Measurements from ENCODE around the gene APH1A.
"Not testable (repeated sequence)": the region's sequence is repeated elsewhere in the genome, so short reads cannot be mapped to it uniquely, and the experiment has no call there.

The APH1A gene

DNA sequence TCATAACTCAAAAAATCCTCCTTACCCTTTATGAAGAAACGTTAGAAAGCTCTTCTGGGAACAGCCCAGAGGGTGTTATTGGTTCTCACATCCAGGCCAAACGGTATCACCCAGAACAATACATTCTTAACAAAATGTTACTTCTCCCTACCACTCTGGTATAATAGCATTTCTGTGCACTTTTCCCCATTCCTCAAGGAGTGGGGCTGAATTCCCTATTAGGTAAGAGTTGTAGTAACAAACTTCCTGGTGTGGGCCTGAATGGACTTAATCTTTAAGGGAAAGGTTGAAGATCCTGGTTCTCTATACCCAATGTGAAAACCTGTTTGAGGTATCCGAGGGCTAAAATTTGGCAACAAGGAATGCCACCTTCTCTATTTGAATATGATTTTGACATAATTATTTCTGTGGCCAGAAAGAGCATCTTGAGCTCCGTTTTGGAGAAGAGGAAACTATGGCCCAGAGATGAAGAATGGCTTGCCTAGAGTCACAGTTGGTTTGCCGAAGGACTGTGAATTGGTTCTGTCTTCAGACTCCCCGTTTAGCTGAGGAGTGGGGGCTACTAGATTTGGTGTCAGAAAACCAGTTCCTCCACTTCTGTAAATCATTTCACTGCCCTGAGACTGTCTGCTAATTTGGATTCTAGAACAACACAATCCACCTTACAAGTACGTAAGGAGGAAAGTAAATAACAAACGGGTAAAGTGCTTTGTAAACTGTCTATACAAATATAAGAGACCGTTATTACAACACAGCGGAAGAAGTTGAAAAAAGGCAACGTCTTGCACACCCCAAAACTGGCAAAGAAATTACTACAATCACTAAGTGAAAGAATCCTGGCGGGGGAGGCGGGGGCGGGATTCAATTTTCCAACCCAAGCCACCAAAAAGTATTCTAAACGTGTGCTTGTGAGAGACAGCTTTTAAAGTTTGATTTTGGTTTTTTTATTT is 35.2 kb downstream of the APH1A start:
- DNase-seq: peak; percentile 55

DNA sequence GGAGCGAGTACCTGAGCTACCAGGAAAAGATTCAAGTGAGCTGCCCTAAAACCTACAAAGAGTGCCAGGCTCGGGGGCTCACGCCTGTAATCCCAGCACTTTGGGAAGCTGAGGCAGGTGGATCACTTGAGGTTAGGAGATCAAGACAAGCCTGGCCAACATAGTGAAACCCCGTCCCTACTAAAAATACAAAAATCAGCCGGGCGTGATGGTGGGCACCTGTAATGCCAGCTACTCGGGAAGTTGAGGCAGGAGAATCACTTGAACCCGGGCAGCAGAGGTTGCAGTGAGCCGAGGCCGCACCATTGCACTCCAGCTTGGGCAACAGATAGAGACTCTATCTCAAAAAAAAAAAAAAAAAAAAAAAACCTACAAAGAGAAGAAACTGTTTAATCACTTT is 35.9 kb downstream of the APH1A start:
- not testable (repeated sequence) for DNase-seq

DNA sequence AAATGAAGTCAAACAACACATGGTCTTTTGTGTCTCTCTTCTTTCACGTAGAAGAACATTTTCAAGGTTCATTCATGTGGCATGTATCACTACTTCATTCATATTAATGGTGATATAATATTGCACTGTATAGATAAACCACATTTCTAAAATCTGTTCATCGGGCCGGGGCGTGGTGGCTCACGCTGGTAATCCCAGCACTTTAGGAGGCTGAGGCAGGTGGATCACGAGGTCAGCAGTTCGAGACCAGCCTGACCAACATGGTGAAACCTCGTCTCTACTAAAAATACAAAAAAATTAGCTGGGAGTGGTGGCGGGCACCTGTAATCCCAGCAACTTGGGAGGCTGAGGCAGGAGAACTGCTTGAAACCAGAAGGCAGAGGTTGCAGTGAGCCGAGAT is 40.6 kb downstream of the APH1A start:
- not testable (repeated sequence) for DNase-seq

DNA sequence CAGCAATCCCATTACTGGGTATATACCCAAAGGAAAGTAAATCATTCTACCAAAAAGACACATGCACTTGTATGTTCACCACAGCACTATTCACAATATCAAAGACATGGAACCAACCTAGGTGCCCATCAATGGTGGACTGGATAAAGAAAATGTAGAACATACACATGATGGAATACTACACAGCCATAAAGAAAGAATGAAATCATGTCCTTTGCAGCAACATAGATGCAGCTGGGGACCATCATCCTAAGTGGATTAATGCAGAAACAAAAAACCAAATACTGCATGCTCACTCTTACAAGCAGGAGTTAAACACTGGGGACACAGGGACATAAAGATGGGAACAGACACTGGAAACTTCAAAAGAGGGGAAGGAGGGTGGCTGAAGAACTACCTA is 41.6 kb downstream of the APH1A start:
- DNase-seq: no peak

DNA sequence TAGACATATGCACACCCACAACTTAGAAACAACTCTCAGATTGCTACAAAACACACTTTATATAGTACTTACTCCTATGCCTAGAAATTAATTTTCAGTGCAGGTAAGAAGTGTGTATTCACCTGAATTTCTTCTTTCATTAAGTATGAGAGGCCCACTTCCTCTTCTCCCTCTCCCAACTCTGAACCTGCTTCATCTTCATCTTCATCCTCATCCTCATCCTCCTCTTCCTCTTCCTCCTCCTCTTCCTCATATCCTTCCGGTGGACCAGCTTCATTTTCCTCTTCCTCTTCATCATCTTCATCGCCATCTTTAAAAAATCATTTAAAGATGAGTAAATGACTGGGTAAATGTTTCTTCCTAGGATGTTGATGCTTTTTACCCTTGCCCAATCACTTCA is 42.3 kb downstream of the APH1A start:
- DNase-seq: no peak

DNA sequence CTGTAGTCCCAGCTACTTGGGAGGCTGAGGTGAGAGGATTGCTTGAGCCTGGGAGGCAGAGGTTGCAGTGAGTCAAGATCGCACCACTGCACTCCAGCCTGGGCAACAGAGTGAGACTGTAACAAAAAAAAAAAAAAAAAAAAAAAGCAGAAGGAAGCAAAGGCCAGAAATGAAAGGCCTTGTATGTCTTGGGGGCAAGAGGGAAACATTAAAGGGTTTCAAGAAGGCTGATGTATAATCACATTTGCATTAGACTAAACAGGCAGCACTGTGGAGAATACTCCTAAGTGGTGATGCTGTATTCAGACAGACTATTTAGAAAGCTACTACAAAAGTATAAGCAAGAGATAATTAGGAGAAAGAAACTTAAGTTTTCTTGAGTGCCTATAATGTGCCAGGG is 43.3 kb downstream of the APH1A start:
- DNase-seq: no peak

DNA sequence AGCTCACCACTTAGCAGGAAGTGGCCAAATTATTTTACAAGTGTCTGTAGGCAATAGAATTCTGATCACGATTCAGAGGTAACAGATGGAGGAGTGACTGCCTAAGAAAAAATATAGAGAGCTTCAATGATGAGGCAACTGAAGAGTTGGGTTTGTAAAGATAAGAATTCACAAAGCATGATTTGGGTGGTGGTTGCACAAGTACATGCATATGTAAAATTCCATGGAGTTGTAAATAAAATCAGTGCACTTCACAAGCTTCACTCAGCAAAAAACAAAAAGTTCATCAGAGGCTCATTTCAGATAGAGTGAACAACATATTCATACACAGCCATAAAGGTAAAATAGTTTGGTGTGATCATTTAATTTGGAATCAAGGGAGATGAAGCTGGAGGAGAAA is 43.8 kb downstream of the APH1A start:
- DNase-seq: no peak

DNA sequence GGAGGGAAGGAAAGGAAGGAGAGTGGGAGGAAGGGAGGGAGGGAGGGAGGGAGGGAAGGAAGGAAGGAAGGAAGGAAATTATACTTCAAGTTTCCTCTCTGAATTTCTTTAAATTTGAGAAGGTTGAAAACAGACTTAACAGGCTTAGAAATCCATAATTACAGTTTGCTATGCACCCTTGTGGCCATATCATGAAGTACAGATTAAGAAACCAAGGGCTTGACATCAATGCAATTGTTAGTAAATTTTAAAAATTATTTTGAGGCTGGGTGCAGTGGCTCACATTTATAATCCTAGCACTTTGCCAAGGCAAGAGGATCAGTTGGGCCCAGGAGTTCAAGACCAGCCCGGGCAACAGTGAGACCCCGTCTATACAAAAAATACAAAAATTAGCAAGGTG is 47.3 kb downstream of the APH1A start:
- DNase-seq: no peak

DNA sequence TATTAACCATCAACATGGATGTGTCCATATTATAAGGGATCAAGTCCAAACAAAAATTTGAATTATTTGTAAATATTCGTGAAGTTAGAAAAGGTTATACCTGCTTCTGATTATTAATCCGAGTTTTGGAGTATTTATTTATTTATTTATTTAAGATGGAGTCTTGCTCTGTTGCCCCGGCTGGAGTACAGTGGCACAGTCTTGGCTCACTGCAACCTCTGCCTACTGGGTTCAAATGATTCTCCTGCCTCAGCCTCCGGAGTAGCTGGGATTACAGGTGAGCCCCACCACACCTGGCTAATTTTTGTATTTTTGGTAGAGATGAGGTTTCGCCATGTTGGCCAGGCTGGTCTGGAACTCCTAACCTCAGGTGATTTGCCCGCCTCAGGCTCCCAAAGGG is 53.0 kb downstream of the APH1A start:
- DNase-seq: not testable (repeated sequence)
